ENCODE data around the gene OAT.

DNA sequence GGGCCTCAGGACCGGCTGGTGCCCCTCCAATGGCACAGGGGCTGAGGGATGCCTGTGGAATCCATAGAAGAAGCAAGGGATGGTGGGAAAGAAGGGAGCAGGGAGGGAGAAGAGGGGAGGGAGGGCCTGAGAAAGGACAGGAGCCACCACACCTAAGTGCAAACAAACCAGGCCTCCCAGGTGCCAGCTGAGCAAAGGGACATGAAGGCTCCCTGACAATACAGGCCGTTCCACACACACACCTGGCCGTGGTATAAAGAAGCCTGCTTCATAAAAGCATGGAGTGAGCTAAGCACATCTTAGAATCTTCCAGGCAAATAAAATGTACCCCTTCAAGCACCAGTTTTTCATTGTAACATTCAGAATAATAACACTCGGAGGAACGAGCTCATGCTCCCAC lies 54.0 kb downstream of the OAT start:
- TF ChIP-seq, protein P1, sequence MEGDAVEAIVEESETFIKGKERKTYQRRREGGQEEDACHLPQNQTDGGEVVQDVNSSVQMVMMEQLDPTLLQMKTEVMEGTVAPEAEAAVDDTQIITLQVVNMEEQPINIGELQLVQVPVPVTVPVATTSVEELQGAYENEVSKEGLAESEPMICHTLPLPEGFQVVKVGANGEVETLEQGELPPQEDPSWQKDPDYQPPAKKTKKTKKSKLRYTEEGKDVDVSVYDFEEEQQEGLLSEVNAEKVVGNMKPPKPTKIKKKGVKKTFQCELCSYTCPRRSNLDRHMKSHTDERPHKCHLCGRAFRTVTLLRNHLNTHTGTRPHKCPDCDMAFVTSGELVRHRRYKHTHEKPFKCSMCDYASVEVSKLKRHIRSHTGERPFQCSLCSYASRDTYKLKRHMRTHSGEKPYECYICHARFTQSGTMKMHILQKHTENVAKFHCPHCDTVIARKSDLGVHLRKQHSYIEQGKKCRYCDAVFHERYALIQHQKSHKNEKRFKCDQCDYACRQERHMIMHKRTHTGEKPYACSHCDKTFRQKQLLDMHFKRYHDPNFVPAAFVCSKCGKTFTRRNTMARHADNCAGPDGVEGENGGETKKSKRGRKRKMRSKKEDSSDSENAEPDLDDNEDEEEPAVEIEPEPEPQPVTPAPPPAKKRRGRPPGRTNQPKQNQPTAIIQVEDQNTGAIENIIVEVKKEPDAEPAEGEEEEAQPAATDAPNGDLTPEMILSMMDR (conservative IDR thresholded peaks at IDR 0.05; ENCODE audit: low read length), result no peak
- TF ChIP-seq EZH2phosphoT487 (IDR thresholded peaks at IDR 0.05; ENCODE audit: borderline replicate concordance), result no peak

All from Loucy (cell line).